Activated CD4-positive, alpha-beta T cell treated with anti-CD3 and anti-CD28 coated beads, Interleukin-2, amount 10 ng/mL, durations not matched to agents 7 days and 5 days (primary cell): ENCODE results near the gene CLEC4M. TPM values are rescaled to one million over a fixed set of nuclear protein-coding genes. Genes with fewer than 3 reads are reported as not detected.

Experiments used
- CTCF ChIA-PET: fragments of 350-600 bp; sonication (Branson Sonifier 250); formaldehyde crosslinking; loops from one replicate; lab custom pipeline; 2021; ENCODE audit warnings: antibody characterized with exemption; lab: Charles Lee
- POLR2A ChIA-PET: fragments of 350-600 bp; sonication (Branson Sonifier 250); formaldehyde crosslinking; loops from one replicate; lab custom pipeline; 2021; ENCODE audit warnings: antibody characterized with exemption; lab: Charles Lee
- DNase-seq: peaks from one replicate; pipeline ENCODE4 v3.0.0-alpha.2; 2020
- H3K27ac Mint-ChIP-seq: one replicate; pipeline ENCODE4 v1.8.0; 2021; ENCODE audit warnings: mild to moderate bottlenecking, moderate library complexity, mixed read lengths
- H3K27me3 Mint-ChIP-seq: one replicate; pipeline ENCODE4 v1.8.0; 2021; ENCODE audit warnings: mixed read lengths
- H3K36me3 Mint-ChIP-seq: one replicate; pipeline ENCODE4 v1.8.0; 2021; ENCODE audit warnings: low read depth, mixed read lengths
- H3K4me1 Mint-ChIP-seq: one replicate; pipeline ENCODE4 v1.8.0; 2021; ENCODE audit warnings: mixed read lengths
- H3K4me3 Mint-ChIP-seq: one replicate; pipeline ENCODE4 v1.8.0; 2021; ENCODE audit warnings: mild to moderate bottlenecking, moderate library complexity, mixed read lengths
- H3K9me3 Mint-ChIP-seq: one replicate; pipeline ENCODE4 v1.8.0; 2021; ENCODE audit warnings: mixed read lengths
- total RNA-seq, 2 experiments: library from RNA; stranded (reverse); gene quantifications; one replicate each; pipeline ENCODE4 v1.2.3, GENCODE V29; 2021

The CLEC4M gene
- total RNA-seq, 2 experiments from 2014 or later, result not detected

DNA sequence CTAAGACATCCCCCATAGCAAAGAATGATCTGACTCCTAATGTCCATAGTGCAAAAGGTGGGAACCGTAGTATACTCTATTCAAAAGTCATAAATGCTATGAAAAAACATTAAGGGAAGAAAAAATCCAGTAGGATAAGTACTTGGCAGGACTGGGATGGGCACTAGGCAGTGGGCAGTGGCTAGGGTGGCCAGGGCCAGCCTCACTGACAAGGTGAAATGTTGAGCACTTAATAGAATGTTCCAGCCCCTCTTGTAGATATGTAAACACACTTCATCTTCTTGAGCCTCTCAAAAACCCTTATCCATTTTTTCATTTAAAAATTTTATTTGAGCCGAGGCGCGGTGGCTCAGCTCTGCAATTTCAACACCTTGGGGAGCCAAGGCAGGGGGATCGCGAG lies 29.7 kb upstream of the CLEC4M start:
- DNase-seq, result no peak
- H3K4me3 Mint-ChIP-seq, result no peak overlapping the region
- H3K9me3 Mint-ChIP-seq, result no peaks in the 10 kb centered on the region
- peaks cover 45% of the 10 kb centered on the region for H3K27me3 Mint-ChIP-seq
- ChIA-PET POLR2A (no interaction called here), CTCF (no interaction called here)
- no peak overlapping the region for H3K27ac Mint-ChIP-seq
- no peaks in the 10 kb centered on the region for H3K4me1 Mint-ChIP-seq
- no peaks in the 10 kb centered on the region for H3K36me3 Mint-ChIP-seq

DNA sequence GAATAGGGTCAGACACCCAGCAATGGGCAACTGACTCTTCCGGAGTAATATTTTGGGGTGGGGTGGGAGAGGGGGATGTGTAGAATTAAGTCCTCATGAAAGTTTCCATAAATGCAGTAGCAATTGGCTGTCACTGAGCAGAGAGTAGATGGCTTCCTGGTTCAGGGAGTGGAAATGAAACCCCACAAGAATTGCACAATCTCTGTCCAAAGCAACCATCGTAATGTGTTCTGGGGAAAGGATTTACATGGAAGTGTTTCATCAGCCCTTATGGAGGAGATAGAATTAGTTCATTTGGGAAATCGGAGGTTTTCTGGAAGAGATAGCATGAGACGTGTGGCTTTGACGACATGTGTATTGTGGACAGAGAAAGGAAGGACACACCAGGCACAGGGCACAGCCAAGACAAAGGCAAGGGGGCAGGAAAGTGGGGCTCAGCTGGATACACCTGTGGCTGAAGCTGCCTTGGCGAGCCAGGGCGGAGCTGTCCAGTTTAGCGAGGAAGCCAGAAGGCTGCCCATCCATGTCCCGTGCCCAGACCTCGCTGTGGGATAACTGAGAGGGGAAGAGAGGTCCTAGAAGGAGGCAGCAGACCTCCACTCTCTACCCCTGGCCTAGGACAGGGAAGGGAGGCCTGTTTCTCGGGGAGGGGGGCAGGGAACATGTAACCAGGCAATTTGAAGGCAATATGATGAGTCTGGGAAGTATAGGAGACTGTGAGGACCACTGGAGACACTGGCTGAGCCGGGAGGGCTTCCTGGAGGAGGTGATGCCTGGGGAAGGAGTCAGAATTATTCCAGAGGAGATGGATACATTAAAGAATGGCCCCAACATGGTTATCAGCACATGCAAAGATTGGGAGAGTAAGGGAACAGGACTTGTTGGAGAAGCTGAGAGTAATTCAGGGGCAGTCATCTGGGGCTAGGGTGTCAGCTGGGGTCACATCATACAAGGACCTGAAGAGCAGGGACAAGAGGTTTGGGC lies 28.5 kb upstream of the CLEC4M start:
- POLR2A ChIA-PET, result no interaction called here
- H3K4me3 Mint-ChIP-seq, result no peak overlapping the region
- peaks cover 36% of the 10 kb centered on the region for H3K27me3 Mint-ChIP-seq
- H3K9me3 Mint-ChIP-seq, result no peaks in the 10 kb centered on the region
- no peak for DNase-seq
- no peaks in the 10 kb centered on the region for H3K36me3 Mint-ChIP-seq
- H3K27ac Mint-ChIP-seq, result no peak overlapping the region
- CTCF ChIA-PET, result no interaction called here
- H3K4me1 Mint-ChIP-seq, result no peaks in the 10 kb centered on the region

DNA sequence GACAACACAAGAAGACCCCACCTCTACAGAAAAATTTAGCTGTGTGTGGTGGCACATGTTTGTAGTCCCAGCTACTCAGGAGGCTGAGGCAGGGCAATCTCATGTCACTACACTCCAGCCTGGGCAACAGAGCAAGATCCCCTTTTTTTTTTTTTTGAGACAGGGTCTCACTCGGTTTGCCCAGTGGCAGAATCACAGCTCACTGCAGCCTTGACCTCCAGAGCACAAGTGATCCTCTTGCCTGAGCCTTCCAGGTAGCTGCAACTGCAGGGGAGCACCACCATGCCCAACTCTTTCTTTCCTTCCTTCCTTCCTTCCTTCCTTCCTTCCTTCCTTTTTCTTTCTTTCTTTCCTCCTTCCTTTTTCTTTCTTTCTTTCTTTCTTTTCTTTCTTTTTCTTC lies 26.9 kb upstream of the CLEC4M start:
- Mint-ChIP-seq H3K27ac (no peak overlapping the region), H3K9me3 (no peaks in the 10 kb centered on the region), H3K4me3 (no peak overlapping the region), H3K4me1 (no peaks in the 10 kb centered on the region), H3K27me3 (peaks cover 34% of the 10 kb centered on the region), H3K36me3 (no peaks in the 10 kb centered on the region)
- DNase-seq, result no peak
- CTCF ChIA-PET, result no interaction called here
- POLR2A ChIA-PET, result no interaction called here

DNA sequence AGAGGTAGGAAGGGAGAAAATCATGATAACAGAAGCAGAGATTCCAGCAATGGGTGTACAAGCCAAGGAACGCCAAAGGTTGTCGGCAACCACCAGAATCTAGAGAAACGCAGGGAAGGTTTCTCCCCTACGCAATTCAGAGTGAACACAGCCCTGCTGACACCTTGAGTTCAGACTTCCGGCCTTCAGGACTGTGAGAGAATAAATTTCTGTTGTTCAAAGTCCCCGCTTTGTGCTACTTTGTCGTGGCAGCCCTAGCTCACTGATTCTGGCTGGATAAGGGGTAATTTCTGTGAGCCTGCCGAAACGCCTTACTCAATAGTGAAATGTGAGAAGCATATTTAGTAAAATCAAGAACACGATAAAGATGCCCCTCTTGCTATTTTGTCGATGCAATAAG lies 25.8 kb upstream of the CLEC4M start:
- CTCF ChIA-PET, result no interaction called here
- Mint-ChIP-seq H3K36me3 (no peaks in the 10 kb centered on the region), H3K4me1 (no peaks in the 10 kb centered on the region), H3K4me3 (no peak overlapping the region), H3K27me3 (peaks cover 24% of the 10 kb centered on the region), H3K9me3 (no peaks in the 10 kb centered on the region), H3K27ac (no peak overlapping the region)
- POLR2A ChIA-PET, result no interaction called here
- DNase-seq, result no peak

DNA sequence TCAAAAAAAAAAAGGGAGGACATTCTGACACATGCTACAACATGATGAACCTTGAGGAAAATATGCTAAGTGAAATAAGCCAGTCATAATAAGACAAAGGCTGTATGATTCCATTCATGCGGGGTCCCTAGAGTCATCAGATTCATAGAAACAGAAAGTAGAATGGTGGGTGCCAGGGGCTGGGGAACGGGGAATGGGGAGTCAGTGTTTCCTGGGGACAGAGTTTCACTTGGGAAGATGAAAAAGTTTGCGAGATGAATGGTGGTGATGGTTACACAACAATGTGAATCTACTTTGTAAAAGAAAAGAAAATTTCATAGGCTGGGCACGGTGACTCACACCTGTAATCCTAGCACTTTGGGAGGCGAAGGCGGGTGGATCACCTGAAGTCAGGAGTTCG lies 25.0 kb upstream of the CLEC4M start:
- no peaks in the 10 kb centered on the region for H3K36me3 Mint-ChIP-seq
- H3K27me3 Mint-ChIP-seq, result peaks cover 26% of the 10 kb centered on the region
- ChIA-PET CTCF (interaction anchor here (0.9 kb wide), 1 partner anchor 13 kb away, joined by 3 read pairs; no protein-coding TSS in a partner anchor), POLR2A (no interaction called here)
- H3K27ac Mint-ChIP-seq, result no peak overlapping the region
- no peaks in the 10 kb centered on the region for H3K9me3 Mint-ChIP-seq
- no peak for DNase-seq
- H3K4me1 Mint-ChIP-seq, result no peaks in the 10 kb centered on the region
- H3K4me3 Mint-ChIP-seq, result no peak overlapping the region

DNA sequence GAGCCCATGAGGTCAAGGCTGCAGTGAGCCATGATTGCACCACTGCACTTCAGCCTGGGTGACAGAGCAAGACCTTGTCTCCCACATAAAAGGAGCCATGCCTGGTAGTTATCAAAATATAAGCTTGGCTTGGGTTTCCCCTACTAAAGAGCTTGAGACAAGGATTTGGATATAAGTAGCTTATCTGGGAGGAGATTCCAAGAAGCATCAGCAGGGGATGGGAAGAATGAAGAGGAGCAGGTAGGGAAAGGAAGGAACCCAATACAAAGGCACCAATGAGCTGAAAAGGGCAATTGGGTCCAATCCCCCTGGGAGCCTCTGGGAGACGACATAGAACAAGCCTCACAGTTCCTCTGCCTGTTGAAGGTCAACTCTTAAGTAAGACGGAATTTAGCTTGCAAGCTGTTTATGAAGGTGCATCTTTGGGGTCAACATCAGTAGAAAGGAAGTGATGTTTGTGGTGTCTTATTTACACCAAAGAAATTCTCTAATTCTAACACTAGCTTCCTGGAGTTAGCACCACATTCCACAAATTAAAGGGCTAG lies 23.8 kb upstream of the CLEC4M start:
- no peak for DNase-seq
- Mint-ChIP-seq H3K27me3 (peaks cover 24% of the 10 kb centered on the region), H3K9me3 (no peaks in the 10 kb centered on the region), H3K36me3 (no peaks in the 10 kb centered on the region), H3K27ac (no peak overlapping the region), H3K4me3 (no peak overlapping the region), H3K4me1 (no peaks in the 10 kb centered on the region)
- POLR2A ChIA-PET, result no interaction called here
- CTCF ChIA-PET, result interaction anchor here (0.6 to 1.7 kb wide), 2 partner anchors 59 to 545 kb away, joined by 3 to 4 read pairs; partner anchors contain the start of gene TRAPPC5

DNA sequence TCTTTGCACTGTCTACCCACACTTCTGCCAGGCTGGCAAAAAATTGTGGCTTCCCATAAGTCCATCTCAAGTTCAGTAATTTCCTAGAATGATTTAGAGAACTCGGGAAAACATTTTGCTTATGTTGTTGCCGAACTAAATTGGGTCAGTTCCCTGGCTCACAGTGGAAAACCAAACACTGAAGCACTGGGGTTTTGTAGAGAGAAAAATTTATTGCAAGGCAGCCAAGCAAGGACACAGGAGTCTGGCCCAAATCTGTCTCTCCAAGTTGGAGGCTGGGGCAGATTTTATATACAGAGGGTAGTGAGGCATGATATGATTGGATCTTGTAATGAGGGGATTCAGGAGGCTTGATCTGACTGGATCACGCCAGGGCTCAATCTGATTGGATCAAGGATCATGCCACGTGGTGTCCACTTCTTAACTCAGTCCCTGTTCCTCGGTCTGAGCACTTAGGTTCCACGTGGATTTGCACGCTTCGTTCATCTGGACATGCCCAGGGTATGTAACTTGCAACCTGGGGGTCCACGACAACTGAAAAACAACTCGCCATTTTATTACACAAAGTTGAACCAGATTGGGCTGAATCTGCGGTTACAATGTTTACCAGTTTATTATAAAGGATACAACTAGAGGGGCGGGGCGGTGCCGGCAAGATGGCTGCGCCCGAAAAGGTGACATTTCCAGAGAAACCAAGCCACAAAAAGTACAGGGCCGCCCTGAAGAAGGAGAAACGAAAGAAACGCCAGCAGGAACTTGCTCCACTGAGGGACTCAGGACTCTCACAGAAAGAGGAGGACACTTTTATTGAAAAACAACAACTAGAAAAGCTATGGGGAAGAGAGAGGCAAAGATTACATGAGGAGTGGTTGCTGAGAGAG lies 23.0 kb upstream of the CLEC4M start:
- Mint-ChIP-seq H3K4me3 (no peak overlapping the region), H3K36me3 (no peaks in the 10 kb centered on the region), H3K9me3 (no peaks in the 10 kb centered on the region), H3K27me3 (peaks cover 19% of the 10 kb centered on the region), H3K4me1 (no peaks in the 10 kb centered on the region), H3K27ac (no peak overlapping the region)
- DNase-seq, result no peak
- POLR2A ChIA-PET, result no interaction called here
- CTCF ChIA-PET, result interaction anchor here (1.7 kb wide), 1 partner anchor 59 kb away, joined by 4 read pairs; the partner anchor contains the start of gene TRAPPC5

DNA sequence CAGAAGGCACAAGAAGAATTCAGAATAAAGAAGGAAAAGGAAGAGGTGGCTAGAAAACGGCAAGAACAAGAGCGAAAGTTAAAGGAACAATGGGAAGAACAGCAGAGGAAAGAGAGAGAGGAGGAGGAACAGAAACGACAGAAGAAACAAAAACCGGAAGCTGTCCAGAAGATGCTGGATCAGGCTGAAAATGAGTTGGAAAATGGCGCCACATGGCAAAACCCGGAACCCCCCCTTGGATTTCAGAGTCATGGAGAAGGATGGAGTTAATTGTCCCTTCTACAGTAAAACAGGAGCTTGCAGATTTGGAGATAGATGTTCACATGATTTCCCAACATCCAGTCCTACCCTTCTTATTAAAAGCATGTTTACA lies 22.4 kb upstream of the CLEC4M start:
- H3K4me3 Mint-ChIP-seq, result no peak overlapping the region
- POLR2A ChIA-PET, result no interaction called here
- CTCF ChIA-PET, result no interaction called here
- no peaks in the 10 kb centered on the region for H3K36me3 Mint-ChIP-seq
- DNase-seq, result no peak
- no peaks in the 10 kb centered on the region for H3K4me1 Mint-ChIP-seq
- no peak overlapping the region for H3K27ac Mint-ChIP-seq
- H3K27me3 Mint-ChIP-seq, result peaks cover 19% of the 10 kb centered on the region
- H3K9me3 Mint-ChIP-seq, result no peaks in the 10 kb centered on the region

DNA sequence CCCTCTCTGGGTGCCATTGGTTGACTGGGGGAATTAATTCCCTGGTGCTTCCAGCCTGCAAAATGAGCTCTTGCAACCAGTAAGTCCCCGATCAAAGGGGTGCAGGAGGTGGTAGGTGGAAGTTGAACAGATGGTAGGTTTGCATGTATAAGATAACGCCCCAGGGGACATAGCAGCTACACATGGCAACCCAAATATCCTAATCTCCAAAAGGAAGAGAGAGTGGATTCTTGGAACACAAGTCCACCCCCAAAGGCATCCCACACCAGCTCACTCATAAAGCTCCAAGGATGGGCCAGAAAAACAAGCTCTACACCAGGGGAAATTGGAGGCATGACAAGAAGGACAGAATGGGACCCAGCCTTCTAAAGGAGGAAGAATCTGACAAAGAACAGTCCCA lies 20.5 kb upstream of the CLEC4M start:
- no peak for DNase-seq
- Mint-ChIP-seq H3K9me3 (no peaks in the 10 kb centered on the region), H3K4me3 (no peak overlapping the region), H3K4me1 (no peaks in the 10 kb centered on the region), H3K27me3 (peaks cover 14% of the 10 kb centered on the region), H3K27ac (no peak overlapping the region), H3K36me3 (no peaks in the 10 kb centered on the region)
- CTCF ChIA-PET, result interaction anchor here (1.2 to 1.6 kb wide), 2 partner anchors 47 to 62 kb away, joined by 3 read pairs; no protein-coding TSS in a partner anchor
- POLR2A ChIA-PET, result no interaction called here

DNA sequence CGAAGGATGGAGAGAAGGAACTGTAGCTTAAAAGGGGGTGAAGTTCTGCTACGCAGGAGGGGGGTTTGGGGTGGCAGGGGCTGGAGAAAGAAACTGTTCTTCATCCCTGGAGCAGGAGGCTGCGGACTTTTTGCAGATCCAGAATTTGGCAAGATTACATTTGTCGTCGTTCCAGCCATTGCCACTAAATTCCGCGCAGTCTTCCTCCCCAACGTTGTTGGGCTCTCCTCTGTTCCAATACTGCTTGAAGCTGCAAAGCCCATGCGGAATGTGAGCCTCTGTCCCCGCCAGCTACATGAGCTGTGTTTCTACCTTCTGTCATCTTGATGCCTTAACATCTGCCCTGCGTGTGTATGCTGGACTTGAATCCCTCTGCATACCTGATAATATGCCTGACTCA lies 20.1 kb upstream of the CLEC4M start:
- peaks cover 14% of the 10 kb centered on the region for H3K27me3 Mint-ChIP-seq
- no peaks in the 10 kb centered on the region for H3K36me3 Mint-ChIP-seq
- H3K4me3 Mint-ChIP-seq, result no peak overlapping the region
- no peak for DNase-seq
- H3K27ac Mint-ChIP-seq, result no peak overlapping the region
- H3K4me1 Mint-ChIP-seq, result no peaks in the 10 kb centered on the region
- CTCF ChIA-PET, result interaction anchor here (0.6 to 1.6 kb wide), 3 partner anchors 12 to 62 kb away, joined by 3 read pairs; no protein-coding TSS in a partner anchor
- POLR2A ChIA-PET, result no interaction called here
- peaks cover 1% of the 10 kb centered on the region for H3K9me3 Mint-ChIP-seq

DNA sequence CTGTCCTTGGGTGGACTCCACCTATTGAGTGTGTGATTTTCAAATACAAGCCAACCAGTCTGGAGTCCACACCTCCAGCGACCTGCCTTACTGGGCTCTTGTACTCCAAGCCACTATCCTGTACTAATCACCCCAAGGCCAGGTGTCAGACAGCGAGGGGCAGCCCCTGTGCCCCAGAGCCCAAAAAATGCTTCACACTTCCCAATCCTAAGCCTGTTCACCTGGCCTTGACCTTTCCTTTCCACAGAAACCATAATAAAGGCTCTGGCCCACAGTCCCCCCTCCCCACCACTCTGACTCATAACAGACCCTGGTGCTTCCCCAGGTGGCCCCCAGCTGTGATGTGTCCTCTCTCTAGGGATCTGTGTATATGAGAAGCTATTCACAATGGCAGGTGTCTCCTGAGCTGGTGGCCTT lies 19.6 kb upstream of the CLEC4M start:
- Mint-ChIP-seq H3K9me3 (peaks cover 5% of the 10 kb centered on the region), H3K27me3 (peaks cover 14% of the 10 kb centered on the region), H3K4me1 (no peaks in the 10 kb centered on the region), H3K4me3 (no peak overlapping the region), H3K27ac (no peak overlapping the region), H3K36me3 (no peaks in the 10 kb centered on the region)
- DNase-seq, result no peak
- CTCF ChIA-PET, result interaction anchor here (0.6 to 1.6 kb wide), 3 partner anchors 12 to 61 kb away, joined by 3 read pairs; no protein-coding TSS in a partner anchor
- POLR2A ChIA-PET, result no interaction called here

DNA sequence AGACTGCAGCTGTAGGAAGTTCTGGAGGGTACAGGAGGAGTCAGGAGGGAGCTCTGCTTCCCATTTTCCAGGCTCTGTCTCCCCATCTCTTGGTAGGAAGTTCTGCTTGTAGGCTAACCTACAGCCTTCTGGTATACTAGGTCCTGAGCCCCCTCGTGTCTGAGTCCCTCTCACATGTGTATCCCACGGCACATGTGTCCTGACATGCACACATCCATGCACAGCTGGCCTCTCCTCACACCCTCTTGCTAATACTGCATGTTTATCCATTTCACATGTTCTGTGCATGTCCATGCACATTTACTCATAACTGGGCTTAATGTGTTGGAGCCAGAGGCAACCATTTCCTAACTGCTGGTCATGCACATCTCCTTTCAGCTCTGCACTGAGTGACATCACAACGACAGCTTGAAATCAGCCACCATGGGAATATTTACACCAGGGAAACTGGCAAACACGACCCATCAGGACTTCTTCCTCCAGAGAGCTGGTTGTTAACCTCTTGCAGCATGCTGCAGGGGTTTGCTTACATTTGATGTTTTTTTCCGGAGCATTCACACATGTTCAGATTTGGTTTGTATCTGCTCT lies 18.8 kb upstream of the CLEC4M start:
- H3K9me3 Mint-ChIP-seq, result peaks cover 5% of the 10 kb centered on the region
- no peak overlapping the region for H3K4me3 Mint-ChIP-seq
- no peak for DNase-seq
- no peaks in the 10 kb centered on the region for H3K4me1 Mint-ChIP-seq
- peaks cover 13% of the 10 kb centered on the region for H3K27me3 Mint-ChIP-seq
- POLR2A ChIA-PET, result no interaction called here
- no peaks in the 10 kb centered on the region for H3K36me3 Mint-ChIP-seq
- CTCF ChIA-PET, result interaction anchor here (1.6 kb wide), 1 partner anchor 48 kb away, joined by 3 read pairs; no protein-coding TSS in a partner anchor
- no peak overlapping the region for H3K27ac Mint-ChIP-seq
